Astrocyte of the spinal cord (primary cell): ENCODE data around the gene AKR1B15.

ENCODE experiments used
- DNase-seq: peaks from one replicate; pipeline ENCODE4 v3.0.0; 2011; ENCODE audit warnings: low read depth, low spot score
- H3K4me3 ChIP-seq: 2 replicates; pipeline ENCODE4 v1.5.1; 2011; ENCODE audit warnings: low read depth, mild to moderate bottlenecking, low read length, moderate library complexity
- in situ Hi-C: cut with HindIII; loops from 2 replicates; pipeline ENCODE4 v1.10.0; 2017; ENCODE audit warnings: low sequenced_read_pairs
- TF ChIP-seq, protein P1 (sequence below): IDR thresholded peaks from 2 replicates; pipeline ENCODE4 v1.5.1; 2012; ENCODE audit warnings: low read depth, mild to moderate bottlenecking, low read length, inconsistent platforms

The AKR1B15 gene

GRCh38 chr7:134622303-134622995, 73.5 kb downstream of the AKR1B15 start:
- in situ Hi-C loops, result no loop called here
- TF ChIP-seq, protein P1, sequence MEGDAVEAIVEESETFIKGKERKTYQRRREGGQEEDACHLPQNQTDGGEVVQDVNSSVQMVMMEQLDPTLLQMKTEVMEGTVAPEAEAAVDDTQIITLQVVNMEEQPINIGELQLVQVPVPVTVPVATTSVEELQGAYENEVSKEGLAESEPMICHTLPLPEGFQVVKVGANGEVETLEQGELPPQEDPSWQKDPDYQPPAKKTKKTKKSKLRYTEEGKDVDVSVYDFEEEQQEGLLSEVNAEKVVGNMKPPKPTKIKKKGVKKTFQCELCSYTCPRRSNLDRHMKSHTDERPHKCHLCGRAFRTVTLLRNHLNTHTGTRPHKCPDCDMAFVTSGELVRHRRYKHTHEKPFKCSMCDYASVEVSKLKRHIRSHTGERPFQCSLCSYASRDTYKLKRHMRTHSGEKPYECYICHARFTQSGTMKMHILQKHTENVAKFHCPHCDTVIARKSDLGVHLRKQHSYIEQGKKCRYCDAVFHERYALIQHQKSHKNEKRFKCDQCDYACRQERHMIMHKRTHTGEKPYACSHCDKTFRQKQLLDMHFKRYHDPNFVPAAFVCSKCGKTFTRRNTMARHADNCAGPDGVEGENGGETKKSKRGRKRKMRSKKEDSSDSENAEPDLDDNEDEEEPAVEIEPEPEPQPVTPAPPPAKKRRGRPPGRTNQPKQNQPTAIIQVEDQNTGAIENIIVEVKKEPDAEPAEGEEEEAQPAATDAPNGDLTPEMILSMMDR, result no peak
- no peak overlapping the region for H3K4me3 ChIP-seq
- DNase-seq, result no peak

DNA sequence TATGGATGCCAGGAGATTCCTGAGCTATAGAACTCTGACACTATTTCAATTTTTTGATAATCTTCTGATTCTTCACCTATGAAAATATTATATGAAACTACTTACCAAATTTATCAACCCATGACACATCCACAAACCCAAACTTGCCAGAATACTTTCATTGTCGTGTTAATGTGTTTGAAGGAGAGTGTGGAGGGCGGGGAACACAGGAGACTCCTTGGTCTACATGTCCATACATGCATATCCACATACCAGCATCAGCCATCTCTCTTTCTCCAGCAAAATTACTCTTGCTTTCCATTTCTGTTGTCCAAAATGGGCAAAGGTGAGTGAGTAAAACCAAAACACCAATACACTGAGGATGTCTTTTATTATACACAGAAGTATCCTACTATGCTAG, 74.3 kb downstream of the AKR1B15 start:
- H3K4me3 ChIP-seq, result no peak overlapping the region
- in situ Hi-C loops, result no loop called here
- TF ChIP-seq, protein P1, result no peak
- no peak for DNase-seq

- in situ Hi-C loops, result no loop called here
- DNase-seq, result peak; percentile 73
- TF ChIP-seq, protein P1, result no peak
- no peak overlapping the region for H3K4me3 ChIP-seq
These were observed 76.6 kb downstream of the AKR1B15 start for GRCh38 chr7:134625550-134625949.

GRCh38 chr7:134627109-134627774, 78.3 kb downstream of the AKR1B15 start:
- in situ Hi-C loops, result no loop called here

DNA sequence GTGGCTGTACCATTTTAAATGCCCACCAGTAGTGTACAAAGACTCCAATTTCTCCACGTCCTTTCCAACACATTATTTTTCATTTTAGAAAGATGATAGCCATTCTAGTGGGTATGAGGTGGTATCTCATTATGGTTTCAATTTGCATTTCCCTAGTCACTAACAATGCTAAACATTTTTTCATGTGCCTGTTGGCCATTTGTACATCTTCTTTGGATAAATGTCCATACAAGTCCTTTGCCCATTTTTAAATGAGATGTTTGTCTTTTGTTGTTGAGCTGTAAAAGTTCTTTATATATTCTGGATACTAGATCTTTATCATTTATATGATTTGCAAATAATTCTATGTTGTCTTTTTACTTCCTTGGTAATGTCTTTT, 78.9 kb downstream of the AKR1B15 start:
- in situ Hi-C loops, result no loop called here
- no peak overlapping the region for H3K4me3 ChIP-seq
- TF ChIP-seq, protein P1, result no peak
- DNase-seq, result no peak

More at GRCh38 chr7:134627109-134627774, 78.3 kb downstream of the AKR1B15 start:
- no peak overlapping the region for H3K4me3 ChIP-seq
- TF ChIP-seq, protein P1, result no peak
- no peak for DNase-seq

- TF ChIP-seq, protein P1, result no peak
- in situ Hi-C loops, result no loop called here
- H3K4me3 ChIP-seq, result no peak overlapping the region
- DNase-seq, result no peak
These were observed 80.5 kb downstream of the AKR1B15 start for GRCh38 chr7:134629445-134629844.
